NOMO-1 treated with dmso at 0.1 percent for 144 hours (cell line): ENCODE measurements around the gene PPARA.

Experiments
- DNase-seq: peaks from one replicate; lab custom pipeline; 2025; ENCODE audit not compliant: unreplicated experiment; lab: John Stamatoyannopoulos, UW

Gene PPARA

GRCh38 chr22:46290121-46290842 lies 140.0 kb downstream of the PPARA start:
- no peak for DNase-seq

GRCh38 chr22:46290843-46291785 lies 140.8 kb downstream of the PPARA start:
- DNase-seq: no peak

- DNase-seq: no peak
Measured at GRCh38 chr22:46292173-46292572, 141.8 kb downstream of the PPARA start.

- DNase-seq: no peak
Measured at GRCh38 chr22:46292732-46293131, 142.4 kb downstream of the PPARA start.
